ENCODE data around the gene AIG1.

The AIG1 gene

GRCh38 chr6:143375022-143375585 is 314.4 kb downstream of the AIG1 start:
- no peak for DNase-seq

- DNase-seq, result no peak
These were observed 315.7 kb downstream of the AIG1 start for GRCh38 chr6:143376375-143376774.

- DNase-seq, result no peak
These were observed 316.2 kb downstream of the AIG1 start for GRCh38 chr6:143376861-143377260.

DNA sequence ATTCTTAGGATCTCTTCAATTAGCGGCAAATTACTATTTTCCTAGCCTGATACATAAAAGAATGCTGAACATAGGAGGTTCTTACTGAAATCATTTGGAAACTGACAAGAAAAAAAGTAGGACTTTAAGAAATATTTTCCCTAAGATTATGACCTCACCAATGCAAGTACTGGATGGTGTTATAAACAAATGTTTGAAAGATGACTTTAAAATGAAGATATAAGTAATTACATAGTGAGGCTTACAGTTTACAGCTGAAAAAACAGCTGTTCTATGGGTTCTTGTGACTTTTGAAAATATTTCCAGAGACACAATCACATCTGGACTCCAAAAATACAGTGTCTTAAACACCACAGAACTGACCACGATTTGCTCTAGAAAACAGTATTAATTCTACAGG is 324.9 kb downstream of the AIG1 start:
- no peak for DNase-seq

- DNase-seq, result no peak
These were observed 329.6 kb downstream of the AIG1 start for GRCh38 chr6:143390278-143390677.

All from inflammatory macrophage (primary cell).